CD4-positive, alpha-beta T cell treated with Interleukin-17A for 4 hours (primary cell): ENCODE data around the gene RPS6KB1.
"Not testable (repeated sequence)": the region's sequence is repeated elsewhere in the genome, so short reads cannot be mapped to it uniquely, and the experiment has no call there.

ENCODE experiments used
- DNase-seq: peaks from one replicate; pipeline ENCODE4 v3.0.0-alpha.2; 2020; ENCODE audit warnings: mixed read lengths

RPS6KB1 gene

DNA sequence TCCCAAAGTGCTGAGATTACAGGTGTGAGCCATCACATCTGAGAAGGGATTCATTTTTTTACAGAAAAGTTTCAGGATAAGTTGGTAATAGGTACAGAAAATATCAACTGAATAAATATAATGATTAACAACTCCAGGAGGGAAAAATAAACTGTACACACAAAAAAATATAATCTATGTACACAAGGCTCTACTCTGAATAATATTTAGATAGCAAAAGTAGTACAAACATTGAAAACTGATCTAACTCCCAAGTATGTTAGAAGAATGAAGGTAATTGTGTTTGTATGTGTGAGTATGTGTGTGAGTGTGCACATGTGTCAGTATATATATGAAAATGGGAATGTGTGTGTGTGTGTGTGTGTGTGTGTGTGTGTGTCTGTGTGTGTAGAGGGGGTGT, 20.6 kb upstream of the RPS6KB1 start:
- DNase-seq, result no peak

- not testable (repeated sequence) for DNase-seq
Observed at GRCh38 chr17:59873414-59873813, 19.5 kb upstream of the RPS6KB1 start.

DNA sequence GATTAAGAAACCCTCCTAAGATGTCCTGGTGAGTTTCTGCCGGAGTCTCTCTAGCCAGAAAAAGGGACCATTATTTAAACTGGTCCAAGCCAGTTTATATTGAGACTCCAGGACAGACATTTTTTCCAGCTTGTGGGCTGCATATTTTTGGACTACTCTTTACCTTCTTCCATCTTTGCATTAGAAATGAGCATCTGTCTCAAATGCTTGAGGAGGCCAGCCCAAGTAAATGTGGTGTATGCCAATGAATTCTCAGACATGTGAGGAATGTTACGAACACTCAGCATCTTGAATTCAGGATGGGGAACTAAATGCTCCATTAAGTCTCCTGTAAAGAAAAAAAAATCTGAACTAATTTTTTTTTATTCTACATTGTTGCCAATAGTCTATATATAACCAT, 18.5 kb upstream of the RPS6KB1 start:
- no peak for DNase-seq

DNA sequence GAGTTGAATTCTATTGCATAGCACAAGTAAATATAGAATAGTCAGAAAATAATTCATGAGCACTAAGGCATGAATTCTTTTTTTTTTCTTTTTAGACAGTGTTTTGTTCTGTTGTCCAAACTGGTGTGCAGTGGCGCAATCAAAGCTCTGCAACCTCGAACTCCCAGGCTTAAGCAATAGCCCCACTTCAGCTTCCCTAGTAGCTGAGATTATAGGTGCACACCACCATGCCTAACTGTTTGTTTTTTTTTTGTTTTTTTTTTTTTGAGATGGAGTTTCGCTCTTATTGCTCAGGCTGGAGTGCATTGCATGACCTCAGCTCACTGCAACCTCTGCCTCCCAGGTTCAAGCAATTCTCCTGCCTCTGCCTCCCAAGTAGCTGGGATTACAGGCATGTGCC, 16.8 kb upstream of the RPS6KB1 start:
- DNase-seq, result no peak

DNA sequence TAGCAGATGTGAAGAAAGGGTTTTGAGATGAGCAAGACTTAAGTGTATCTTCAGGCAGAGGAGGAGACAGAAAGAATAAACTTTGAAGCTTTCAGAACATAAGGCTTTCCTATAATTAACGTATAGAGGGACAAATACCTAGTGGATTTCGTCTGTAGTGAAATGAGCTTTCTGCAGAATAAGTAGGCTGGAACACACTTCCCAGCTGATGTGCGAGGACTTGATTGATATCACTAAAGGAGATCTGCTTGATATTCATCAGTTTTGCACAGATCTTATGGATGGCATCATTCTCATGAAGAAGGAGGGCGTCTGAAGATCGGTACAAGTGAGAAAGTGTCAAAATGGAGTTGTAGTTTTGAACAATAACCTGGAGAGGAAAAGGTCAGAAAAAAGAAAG, 15.0 kb upstream of the RPS6KB1 start:
- DNase-seq, result no peak

DNA sequence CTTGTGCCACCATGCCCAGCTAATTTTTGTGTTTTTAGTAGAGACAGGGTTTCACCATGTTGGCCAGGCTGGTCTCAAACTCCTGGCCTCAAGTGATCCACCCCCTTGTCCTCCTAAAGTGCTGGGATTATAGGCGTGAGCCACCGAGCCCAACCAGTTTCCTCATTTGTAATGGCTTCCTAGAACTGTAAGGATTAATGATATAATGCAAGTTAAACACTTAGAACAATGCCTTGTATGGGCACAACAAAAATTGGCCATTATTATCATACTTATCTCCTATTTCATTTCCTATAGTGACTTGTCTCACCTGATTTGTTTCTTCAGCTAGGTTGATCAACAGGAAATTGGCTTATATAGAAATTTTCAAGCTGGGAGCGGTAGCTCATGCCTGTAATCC, 14.3 kb upstream of the RPS6KB1 start:
- DNase-seq, result no peak

- no peak for DNase-seq
Observed at GRCh38 chr17:59884861-59885260, 8.1 kb upstream of the RPS6KB1 start.

DNA sequence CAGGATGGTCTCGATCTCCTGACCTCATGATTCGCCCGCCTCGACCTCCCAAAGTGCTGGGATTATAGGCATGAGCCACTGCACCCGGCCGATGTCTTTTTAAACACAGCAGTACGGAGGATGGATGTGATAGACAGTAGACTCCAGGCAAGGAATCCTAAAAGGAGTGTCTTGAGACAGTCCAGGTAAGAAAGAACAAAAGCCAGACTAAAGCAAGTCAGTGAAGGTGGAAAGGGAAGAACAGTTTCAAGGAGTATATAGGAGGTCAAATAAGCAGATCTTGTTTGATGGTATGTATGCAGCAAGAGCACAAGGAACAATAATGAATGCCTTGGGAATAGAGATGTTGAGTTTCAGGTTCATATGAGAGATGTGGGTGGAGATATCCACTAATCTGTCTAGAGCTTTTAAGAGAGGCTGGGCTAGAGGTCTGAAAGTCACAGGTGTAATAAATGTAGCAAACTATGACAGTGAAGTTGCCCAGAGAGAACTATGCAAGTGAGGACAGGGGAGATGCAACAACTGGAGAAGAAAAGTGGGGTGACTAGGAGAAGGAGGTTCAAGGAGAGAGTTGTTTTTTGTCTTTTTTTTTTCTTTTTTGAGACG, 4.7 kb upstream of the RPS6KB1 start:
- no peak for DNase-seq

- DNase-seq, result no peak
Observed at GRCh38 chr17:59890720-59891119, 2.2 kb upstream of the RPS6KB1 start.

DNA sequence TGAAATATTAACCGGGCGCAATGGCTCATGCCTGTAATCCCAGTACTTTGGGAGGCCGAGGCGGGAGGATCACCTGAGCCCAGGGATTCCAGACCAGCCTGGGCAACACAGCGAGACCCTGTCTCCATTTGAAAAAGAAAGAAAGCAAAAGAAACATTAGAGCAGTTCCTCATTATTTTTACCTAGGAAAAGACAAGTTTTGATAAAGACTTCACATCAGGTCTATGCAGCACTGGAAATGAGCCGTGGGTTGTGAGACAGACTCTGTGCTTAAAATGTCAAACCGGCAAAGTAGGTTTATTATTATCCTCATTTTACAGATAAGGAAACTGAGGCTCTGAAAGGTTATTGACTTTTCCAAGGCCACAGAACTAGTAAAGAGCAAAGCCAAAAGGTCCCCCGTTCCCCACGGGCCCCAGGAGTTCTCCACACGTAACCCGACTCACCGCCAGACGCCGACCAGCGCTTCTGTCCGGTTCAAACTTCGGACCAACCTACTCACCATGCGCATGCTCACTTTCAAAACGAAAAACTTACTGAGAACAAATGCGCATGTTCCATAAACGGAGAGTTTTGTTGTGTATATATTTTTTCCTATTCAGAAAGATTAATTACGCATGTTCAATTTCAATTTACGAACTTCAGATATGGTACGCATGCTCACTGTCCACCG, 534 bp upstream of the RPS6KB1 start:
- DNase-seq, result no peak

DNA sequence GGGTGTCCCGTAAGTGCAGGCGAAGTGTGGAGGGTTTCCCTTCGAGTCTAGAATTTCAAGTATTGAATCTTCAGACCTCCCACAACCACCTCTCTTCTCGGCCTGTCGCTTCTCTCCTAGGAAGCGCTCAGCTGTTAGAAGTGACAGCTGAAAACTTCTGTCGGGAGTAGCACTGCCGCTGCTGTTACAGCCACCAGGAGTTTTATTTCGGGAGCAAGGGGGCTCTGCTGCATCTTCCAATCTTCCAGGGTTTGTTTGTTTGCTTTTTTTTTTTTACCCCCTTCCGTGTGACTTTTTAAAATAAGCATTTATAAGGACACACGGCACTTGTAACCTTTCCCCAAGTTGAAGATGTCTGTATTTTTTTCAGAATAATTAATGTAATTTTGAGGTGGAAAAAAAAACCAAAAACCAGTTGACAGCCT, 767 bp downstream of the RPS6KB1 start:
- no peak for DNase-seq

DNA sequence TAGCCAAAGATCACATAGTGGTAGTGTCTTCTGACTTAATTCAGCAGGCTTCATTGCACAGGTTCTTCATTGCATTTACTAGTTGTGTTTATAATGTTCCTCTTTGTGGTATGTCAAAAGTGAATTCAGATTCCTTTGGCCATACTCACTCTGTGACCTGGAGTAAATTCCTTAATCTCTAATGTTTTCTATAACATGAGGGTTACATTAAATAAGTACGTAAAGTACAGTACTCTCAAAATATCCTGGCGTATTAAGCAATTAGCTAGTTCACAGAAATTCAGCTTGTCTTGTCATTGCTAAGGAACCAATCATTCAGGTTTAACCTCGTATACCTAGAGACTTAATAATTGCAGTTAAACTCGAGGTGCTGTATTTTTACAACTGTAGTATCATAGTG, 4.2 kb downstream of the RPS6KB1 start:
- DNase-seq, result no peak

DNA sequence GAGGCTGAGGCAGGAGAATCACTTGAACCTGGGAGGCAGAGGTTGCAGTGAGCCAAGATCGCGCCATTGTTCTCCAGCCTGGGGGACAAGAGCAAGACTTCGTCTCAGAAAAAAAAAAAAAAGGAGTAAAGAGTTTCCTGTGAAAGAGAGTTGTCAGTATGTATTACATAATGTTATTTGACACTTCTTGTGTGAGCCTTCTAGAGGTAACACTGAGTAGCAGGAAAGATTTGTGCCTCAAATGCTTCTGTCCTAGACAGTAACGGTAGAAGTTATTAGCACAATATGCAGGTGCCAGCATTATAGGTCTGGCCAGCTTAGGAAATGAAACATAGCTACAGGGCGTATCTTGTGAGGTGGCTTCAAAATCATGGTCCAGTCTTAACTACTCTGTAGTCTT, 6.2 kb downstream of the RPS6KB1 start:
- no peak for DNase-seq

- no peak for DNase-seq
Observed at GRCh38 chr17:59901604-59902003, 8.7 kb downstream of the RPS6KB1 start.

DNA sequence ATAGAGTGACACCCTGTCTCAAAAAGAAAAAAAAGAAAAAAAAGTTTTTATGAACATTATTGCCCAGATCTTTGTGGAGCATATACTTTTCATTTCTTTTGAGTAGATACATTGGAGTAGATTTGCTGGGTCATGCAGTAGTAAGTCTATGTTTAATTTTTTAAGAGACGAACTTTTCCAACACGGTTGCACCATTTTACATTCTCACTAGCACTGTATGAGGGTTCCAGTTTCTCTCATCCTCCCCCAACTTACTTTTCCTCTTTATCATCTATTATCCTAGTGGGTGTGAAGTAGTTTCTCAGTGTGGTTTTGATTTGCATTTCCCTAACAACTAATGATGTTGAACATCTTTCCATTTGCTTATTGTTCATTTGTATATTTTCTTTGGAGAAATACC, 10.5 kb downstream of the RPS6KB1 start:
- DNase-seq, result no peak

- no peak for DNase-seq
Observed at GRCh38 chr17:59907467-59907866, 14.5 kb downstream of the RPS6KB1 start.

GRCh38 chr17:59914274-59914854, 21.4 kb downstream of the RPS6KB1 start:
- DNase-seq, result peak; percentile 19

DNA sequence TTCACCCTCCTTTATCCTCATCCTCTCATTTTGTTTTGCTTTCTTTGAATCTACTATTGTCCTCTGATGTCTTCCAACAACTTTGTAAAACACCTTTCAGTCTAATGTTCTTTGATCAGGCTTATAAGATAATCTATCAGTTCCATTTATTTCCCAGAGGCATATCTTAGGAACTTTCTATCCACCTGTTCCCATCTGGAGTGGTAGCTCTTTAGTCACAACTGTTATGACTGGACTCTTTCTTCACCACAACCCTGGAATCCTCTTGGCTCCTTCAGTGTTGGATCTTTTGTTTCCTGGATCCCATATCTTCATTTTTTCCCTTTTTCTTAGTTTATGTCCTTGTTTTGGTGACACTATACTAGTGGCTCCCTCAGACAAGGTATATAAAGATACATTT, 23.5 kb downstream of the RPS6KB1 start:
- no peak for DNase-seq

GRCh38 chr17:59920637-59921036, 27.7 kb downstream of the RPS6KB1 start:
- not testable (repeated sequence) for DNase-seq

DNA sequence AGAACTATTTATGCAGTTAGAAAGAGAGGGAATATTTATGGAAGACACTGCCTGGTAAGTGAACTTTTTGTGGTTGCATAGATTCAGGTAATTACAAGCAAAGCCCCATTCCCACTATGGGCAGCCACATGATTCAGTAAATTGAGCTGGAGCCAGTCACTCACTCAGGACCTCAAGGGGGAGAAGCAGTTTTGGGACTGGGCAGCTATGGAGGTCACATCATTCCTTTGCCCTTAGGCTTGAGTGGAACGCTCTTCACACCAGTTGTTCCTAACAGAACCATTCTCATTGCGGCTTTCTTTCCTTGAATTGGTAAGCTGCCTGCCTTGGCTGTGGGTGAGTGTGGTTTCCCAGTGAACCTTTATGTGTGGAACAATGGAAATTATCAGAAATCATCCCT, 37.2 kb downstream of the RPS6KB1 start:
- not testable (repeated sequence) for DNase-seq

GRCh38 chr17:59930768-59931167, 37.8 kb downstream of the RPS6KB1 start:
- not testable (repeated sequence) for DNase-seq

GRCh38 chr17:59933317-59933716, 40.4 kb downstream of the RPS6KB1 start:
- not testable (repeated sequence) for DNase-seq

- not testable (repeated sequence) for DNase-seq
Observed at GRCh38 chr17:59940697-59941096, 47.8 kb downstream of the RPS6KB1 start.

- no peak for DNase-seq
Observed at GRCh38 chr17:59941131-59941530, 48.2 kb downstream of the RPS6KB1 start.

GRCh38 chr17:59946433-59946832, 53.5 kb downstream of the RPS6KB1 start:
- not testable (repeated sequence) for DNase-seq
